ENCODE results near the gene GIMAP2.
A peak's percentile ranks its signal among the peaks of the same experiment; 100 is the strongest.

- no peak for TF ChIP-seq CTCF (IDR thresholded peaks at IDR 0.05 in 8 of 11, conservative IDR thresholded peaks at IDR 0.05 in 3 of 11)
- TF ChIP-seq POLR2A (IDR thresholded peaks at IDR 0.05) = no peak
- TF ChIP-seq POLR2AphosphoS5 (IDR thresholded peaks at IDR 0.05) = peak; percentile 14 to 56 (median 41)
Observed at GRCh38 chr7:150742286-150742968, 56.9 kb downstream of the GIMAP2 start.
